ENCODE measurements around the gene PUSL1.

The PUSL1 gene

GRCh38 chr1:1344655-1345361, 36.4 kb downstream of the PUSL1 start (continued):
- TF ChIP-seq ZNF837 (tag by site-specific recombination; IDR thresholded peaks at IDR 0.05), result no peak
- TF ChIP-seq ZNF211 (tag by site-specific recombination; IDR thresholded peaks at IDR 0.05; ENCODE audit: low read depth), result no peak
- no peak for TF ChIP-seq ZNF843 (tag by site-specific recombination; IDR thresholded peaks at IDR 0.05)
- no peak for TF ChIP-seq ZNF629 (tag by site-specific recombination; IDR thresholded peaks at IDR 0.05)
- TF ChIP-seq ZNF311 (tag by site-specific recombination; IDR thresholded peaks at IDR 0.05; ENCODE audit: borderline replicate concordance), result no peak
- TF ChIP-seq ZNF560 (tag by site-specific recombination; IDR thresholded peaks at IDR 0.05; ENCODE audit: borderline replicate concordance), result no peak
- no peak for TF ChIP-seq ZNF660 (tag by site-specific recombination; IDR thresholded peaks at IDR 0.05)
- no peak for TF ChIP-seq ZNF324 (tag by site-specific recombination; IDR thresholded peaks at IDR 0.05)
- TF ChIP-seq GLIS2 (tag by site-specific recombination; IDR thresholded peaks at IDR 0.05), result peak; percentile 74
- no peak for TF ChIP-seq ZNF513 (tag by site-specific recombination; IDR thresholded peaks at IDR 0.05)
- peak; percentile 61 for TF ChIP-seq ZIC2 (tag by site-specific recombination; IDR thresholded peaks at IDR 0.05)
- TF ChIP-seq SP7 (tag by site-specific recombination; IDR thresholded peaks at IDR 0.05), result peak; percentile 26
- no peak for TF ChIP-seq ZNF274 (IDR thresholded peaks at IDR 0.05; ENCODE audit: low read length)
- TF ChIP-seq ZNF274 (tag by site-specific recombination; IDR thresholded peaks at IDR 0.05; ENCODE audit: borderline replicate concordance), result no peak
- TF ChIP-seq ZNF510 (tag by site-specific recombination; IDR thresholded peaks at IDR 0.05; ENCODE audit: insufficient replicate concordance), result no peak
- no peak for TF ChIP-seq ZSCAN4 (tag by site-specific recombination; IDR thresholded peaks at IDR 0.05)
- TF ChIP-seq BCL11B (tag by site-specific recombination; IDR thresholded peaks at IDR 0.05; ENCODE audit: low read depth), result no peak
- TF ChIP-seq GLIS1 (tag by site-specific recombination; IDR thresholded peaks at IDR 0.05), result peak; percentile 89
- peak; percentile 97 for TF ChIP-seq ZFP69B (tag by site-specific recombination; IDR thresholded peaks at IDR 0.05)
- no peak for TF ChIP-seq ZNF791 (tag by site-specific recombination; IDR thresholded peaks at IDR 0.05)
- TF ChIP-seq PRDM10 (tag by site-specific recombination; IDR thresholded peaks at IDR 0.05), result peak; percentile 29; the same call in 1 of the 2 replicates
- TF ChIP-seq ZNF654 (tag by site-specific recombination; IDR thresholded peaks at IDR 0.05; ENCODE audit: low read depth), result no peak
- TF ChIP-seq ZNF785 (tag by site-specific recombination; IDR thresholded peaks at IDR 0.05), result no peak
- peak; percentile 41 for TF ChIP-seq CTCF (tag by site-specific recombination; IDR thresholded peaks at IDR 0.05)
- TF ChIP-seq ZNF473 (tag by site-specific recombination; IDR thresholded peaks at IDR 0.05), result no peak
- TF ChIP-seq ZNF692 (tag by site-specific recombination; IDR thresholded peaks at IDR 0.05), result peak; percentile 98
- TF ChIP-seq, protein P1, sequence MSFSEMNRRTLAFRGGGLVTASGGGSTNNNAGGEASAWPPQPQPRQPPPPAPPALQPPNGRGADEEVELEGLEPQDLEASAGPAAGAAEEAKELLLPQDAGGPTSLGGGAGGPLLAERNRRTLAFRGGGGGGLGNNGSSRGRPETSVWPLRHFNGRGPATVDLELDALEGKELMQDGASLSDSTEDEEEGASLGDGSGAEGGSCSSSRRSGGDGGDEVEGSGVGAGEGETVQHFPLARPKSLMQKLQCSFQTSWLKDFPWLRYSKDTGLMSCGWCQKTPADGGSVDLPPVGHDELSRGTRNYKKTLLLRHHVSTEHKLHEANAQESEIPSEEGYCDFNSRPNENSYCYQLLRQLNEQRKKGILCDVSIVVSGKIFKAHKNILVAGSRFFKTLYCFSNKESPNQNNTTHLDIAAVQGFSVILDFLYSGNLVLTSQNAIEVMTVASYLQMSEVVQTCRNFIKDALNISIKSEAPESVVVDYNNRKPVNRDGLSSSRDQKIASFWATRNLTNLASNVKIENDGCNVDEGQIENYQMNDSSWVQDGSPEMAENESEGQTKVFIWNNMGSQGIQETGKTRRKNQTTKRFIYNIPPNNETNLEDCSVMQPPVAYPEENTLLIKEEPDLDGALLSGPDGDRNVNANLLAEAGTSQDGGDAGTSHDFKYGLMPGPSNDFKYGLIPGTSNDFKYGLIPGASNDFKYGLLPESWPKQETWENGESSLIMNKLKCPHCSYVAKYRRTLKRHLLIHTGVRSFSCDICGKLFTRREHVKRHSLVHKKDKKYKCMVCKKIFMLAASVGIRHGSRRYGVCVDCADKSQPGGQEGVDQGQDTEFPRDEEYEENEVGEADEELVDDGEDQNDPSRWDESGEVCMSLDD (tag by site-specific recombination; IDR thresholded peaks at IDR 0.05), result no peak; the same call in 1 of the 2 replicates
- TF ChIP-seq ZNF433 (tag by site-specific recombination; IDR thresholded peaks at IDR 0.05; ENCODE audit: low read depth), result no peak

Data from HEK293 (cell line).